IMR-90 (cell line): ENCODE measurements around the gene TTLL11. TPM values are rescaled to one million over a fixed set of nuclear protein-coding genes. Genes with fewer than 3 reads are reported as not detected.

Experiments
- ATAC-seq: fragments of 200-7000 bp; cut with Tn5 transposase; 2 replicates; pipeline ENCODE4 v1.9.1; 2020; ENCODE audit warnings: low read depth, mild to moderate bottlenecking, moderate library complexity
- BruUV-seq: library from RNA; stranded (reverse); fragments of 400-500 nt; replicated peaks from 2 replicates; lab custom pipeline; 2021; lab: Mats Ljungman, UMichigan
- CTCF ChIA-PET: fragments of 300-600 bp; formaldehyde crosslinking; extraction: SDS; loops from one replicate; lab custom pipeline; 2021; ENCODE audit warnings: antibody characterized with exemption; lab: Yijun Ruan, JAX
- POLR2A ChIA-PET: fragments of 300-600 bp; sonication (Branson Sonifier 250); formaldehyde crosslinking; loops from one replicate; lab custom pipeline; 2022; ENCODE audit warnings: antibody characterized with exemption; ENCODE audit not compliant: unreplicated experiment; lab: Charles Lee
- DNase-seq: peaks from one replicate; pipeline ENCODE4 v3.0.0; 2013
- H2AFZ ChIP-seq: replicated peaks from 2 replicates; pipeline ENCODE3; 2013; ENCODE audit warnings: low read length, mild to moderate bottlenecking; ENCODE audit not compliant: poor library complexity
- H2AK5ac ChIP-seq: 2 replicates; pipeline ENCODE4 v1.6.1; 2013; ENCODE audit warnings: low read depth, low read length, inconsistent platforms
- H2AK9ac ChIP-seq: replicated peaks from 2 replicates; pipeline ENCODE3; 2013; ENCODE audit warnings: mild to moderate bottlenecking, low read depth, low read length, moderate library complexity; ENCODE audit not compliant: poor library complexity
- H2BK120ac ChIP-seq: 2 replicates; pipeline ENCODE4 v1.6.1; 2013; ENCODE audit warnings: low read depth, low read length, inconsistent platforms
- H2BK15ac ChIP-seq: 3 replicates; pipeline ENCODE4 v1.6.1; 2013; ENCODE audit warnings: low read depth, low read length, inconsistent platforms
- H2BK20ac ChIP-seq: 2 replicates; pipeline ENCODE4 v1.6.1; 2013; ENCODE audit warnings: low read depth, mild to moderate bottlenecking, inconsistent platforms, low read length, moderate library complexity
- H2BK5ac ChIP-seq: 2 replicates; pipeline ENCODE4 v1.6.1; 2013; ENCODE audit warnings: mild to moderate bottlenecking, low read depth, low read length, inconsistent platforms; ENCODE audit not compliant: poor library complexity, severe bottlenecking
- H3K14ac ChIP-seq: replicated peaks from 2 replicates; pipeline ENCODE4 v1.6.1; 2013; ENCODE audit warnings: low read depth, low read length, inconsistent platforms
- H3K18ac ChIP-seq: 2 replicates; pipeline ENCODE4 v1.6.1; 2013; ENCODE audit warnings: low read depth, low read length, control low read depth
- H3K23ac ChIP-seq: 2 replicates; pipeline ENCODE4 v1.6.1; 2013; ENCODE audit warnings: low read depth, low read length, inconsistent platforms
- H3K27ac ChIP-seq: 2 replicates; pipeline ENCODE4 v1.5.1; 2013; ENCODE audit warnings: mild to moderate bottlenecking, control low read depth, low read length; ENCODE audit not compliant: insufficient read depth
- H3K27me3 ChIP-seq: 2 replicates; pipeline ENCODE4 v1.6.1; 2013; ENCODE audit warnings: low read length; ENCODE audit not compliant: control insufficient read depth, insufficient read depth
- H3K36me3 ChIP-seq: 2 replicates; pipeline ENCODE4 v1.6.1; 2013; ENCODE audit warnings: low read length, mixed read lengths; ENCODE audit not compliant: control insufficient read depth, insufficient read depth
- H3K4ac ChIP-seq: 2 replicates; pipeline ENCODE4 v1.6.1; 2013; ENCODE audit warnings: low read depth, low read length, inconsistent platforms
- H3K4me1 ChIP-seq: 2 replicates; pipeline ENCODE4 v1.6.1; 2013; ENCODE audit warnings: low read length, mixed read lengths; ENCODE audit not compliant: control insufficient read depth, insufficient read depth
- H3K4me2 ChIP-seq: 2 replicates; pipeline ENCODE4 v1.6.1; 2013; ENCODE audit warnings: low read depth, mild to moderate bottlenecking, control low read depth, low read length, moderate library complexity
- H3K4me3 ChIP-seq: 2 replicates; pipeline ENCODE4 v1.5.1; 2013; ENCODE audit warnings: low read depth, mild to moderate bottlenecking, control low read depth, low read length, moderate library complexity; ENCODE audit not compliant: insufficient read depth
- H3K56ac ChIP-seq: 2 replicates; pipeline ENCODE4 v1.6.1; 2013; ENCODE audit warnings: low read length, inconsistent platforms; ENCODE audit not compliant: insufficient read depth; ENCODE audit errors: extremely low read depth
- H3K79me1 ChIP-seq, 2 experiments: 2 replicates each; pipeline ENCODE4 v1.6.1; 2013; ENCODE audit warnings: low read length in 2 of 2, inconsistent platforms in 1 of 2, low read depth in 1 of 2
- H3K9ac ChIP-seq: 2 replicates; pipeline ENCODE4 v1.6.1; 2013; ENCODE audit warnings: low read depth, low read length, control low read depth
- H3K9me1 ChIP-seq: 2 replicates; pipeline ENCODE4 v1.6.1; 2013; ENCODE audit warnings: low read length, inconsistent platforms; ENCODE audit not compliant: insufficient read depth
- H3K9me3 ChIP-seq: 2 replicates; pipeline ENCODE4 v1.6.1; 2013; ENCODE audit warnings: low read length; ENCODE audit not compliant: control insufficient read depth, insufficient read depth
- H4K20me1 ChIP-seq: 2 replicates; pipeline ENCODE4 v1.6.1; 2013; ENCODE audit warnings: low read length, inconsistent platforms; ENCODE audit not compliant: insufficient read depth
- H4K5ac ChIP-seq: 2 replicates; pipeline ENCODE4 v1.6.1; 2013; ENCODE audit warnings: mild to moderate bottlenecking, low read depth, low read length, control low read depth
- H4K8ac ChIP-seq, 2 experiments: 2 replicates each; pipeline ENCODE4 v1.6.1; 2013; ENCODE audit warnings: low read depth in 2 of 2, low read length in 2 of 2, control low read depth in 1 of 2, inconsistent platforms in 1 of 2
- H4K91ac ChIP-seq: 2 replicates; pipeline ENCODE4 v1.6.1; 2013; ENCODE audit warnings: low read depth, low read length, inconsistent platforms; ENCODE audit not compliant: insufficient read depth
- BHLHE40 ChIP-seq: fragments of 150-350 bp; IDR thresholded peaks from 2 replicates; pipeline ENCODE4 v1.6.1; 2016; ENCODE audit warnings: mild to moderate bottlenecking, low read depth, low read length
- CEBPB ChIP-seq: IDR thresholded peaks from 2 replicates; pipeline ENCODE4 v1.6.1; 2012; ENCODE audit warnings: low read depth, low read length, improper control_type of control experiment
- CHD1 ChIP-seq: IDR thresholded peaks from 2 replicates; pipeline ENCODE4 v1.6.1; 2012; ENCODE audit warnings: low read depth, low read length, improper control_type of control experiment
- CTCF ChIP-seq: conservative IDR thresholded peaks from 2 replicates; pipeline ENCODE4 v1.5.1; 2012; ENCODE audit warnings: mild to moderate bottlenecking, low read depth, low read length, improper control_type of control experiment
- ELK1 ChIP-seq: fragments of 150-350 bp; IDR thresholded peaks from 2 replicates; pipeline ENCODE4 v1.6.1; 2016; ENCODE audit warnings: low read depth, mild to moderate bottlenecking, low read length, moderate library complexity, borderline replicate concordance
- FOS ChIP-seq: fragments of 150-350 bp; IDR thresholded peaks from 2 replicates; pipeline ENCODE4 v1.6.1; 2016; ENCODE audit warnings: low read depth, low read length
- MAFK ChIP-seq: IDR thresholded peaks from 2 replicates; pipeline ENCODE4 v1.6.1; 2012; ENCODE audit warnings: low read depth, low read length, improper control_type of control experiment
- MAZ ChIP-seq: IDR thresholded peaks from 2 replicates; pipeline ENCODE4 v1.6.1; 2012; ENCODE audit warnings: low read depth, mild to moderate bottlenecking, low read length, improper control_type of control experiment, moderate library complexity, borderline replicate concordance
- NFE2L2 ChIP-seq: fragments of 150-350 bp; IDR thresholded peaks from 2 replicates; pipeline ENCODE4 v1.6.1; 2016; ENCODE audit warnings: low read depth, mild to moderate bottlenecking, low read length
- POLR2A ChIP-seq: IDR thresholded peaks from 2 replicates; pipeline ENCODE4 v1.6.1; 2012; ENCODE audit warnings: mild to moderate bottlenecking, low read depth, low read length
- RAD21 ChIP-seq: IDR thresholded peaks from 2 replicates; pipeline ENCODE4 v1.6.1; 2012; ENCODE audit warnings: low read length, improper control_type of control experiment
- RCOR1 ChIP-seq: IDR thresholded peaks from 2 replicates; pipeline ENCODE4 v1.6.1; 2012; ENCODE audit warnings: mild to moderate bottlenecking, low read length, improper control_type of control experiment; ENCODE audit not compliant: insufficient replicate concordance
- RFX5 ChIP-seq: IDR thresholded peaks from 2 replicates; pipeline ENCODE4 v1.8.0; 2012; ENCODE audit warnings: low read depth, mild to moderate bottlenecking, low read length, moderate library complexity
- SMC3 ChIP-seq: fragments of 150-350 bp; IDR thresholded peaks from 2 replicates; pipeline ENCODE4 v1.6.1; 2016; ENCODE audit warnings: low read depth, mild to moderate bottlenecking, antibody characterized with exemption, low read length, moderate library complexity
- USF2 ChIP-seq: fragments of 150-350 bp; IDR thresholded peaks from 2 replicates; pipeline ENCODE4 v1.6.1; 2017; ENCODE audit warnings: mild to moderate bottlenecking, antibody characterized with exemption, low read length, low read depth
- WGBS, 2 experiments: methylation state at CpG; one replicate each; pipeline versions ENCODE4 v1.1.5 to v1.1.7; 2013; ENCODE audit warnings: missing lambda C conversion rate in 2 of 2; ENCODE audit not compliant: insufficient read length in 1 of 2; ENCODE audit errors: extremely low coverage in 2 of 2; 5-methylcytosine and 5-hydroxymethylcytosine counted together
- dilution Hi-C: fragments of 300-500 bp; cut with HindIII; formaldehyde crosslinking; loops from one replicate; pipeline ENCODE4 v1.14.3; 2018; ENCODE audit warnings: low sequenced_read_pairs; ENCODE audit not compliant: unreplicated experiment
- in situ Hi-C: fragments of 300-500 bp; cut with MboI; formaldehyde crosslinking; loops from 3 replicates; pipeline ENCODE4 v1.14.3; 2019; ENCODE audit warnings: low sequenced_read_pairs, inconsistent platforms, mixed read lengths
- intact Hi-C: fragments of 100-400 bp; cut with micrococcal nuclease; formaldehyde crosslinking; loops from 2 replicates; pipeline ENCODE4 v1.10.0; 2022
- polyA plus RNA-seq, 3 experiments: library from polyadenylated mRNA; depleted of rRNA; stranded (reverse); fragments of >200 nt; gene quantifications; 2 replicates each; pipeline ENCODE4 v1.2.3, GENCODE V29; 2012; ENCODE audit warnings: low replicate concordance in 1 of 3
- total RNA-seq: library from RNA; depleted of rRNA; stranded (reverse); fragments of >200 nt; gene quantifications from 2 replicates; pipeline ENCODE4 v1.2.3, GENCODE V29; 2012

The TTLL11 gene
- total and polyA plus RNA-seq, 2 of the 4 experiments (the other 2 are of a cell fraction): 2.0 to 4.6 TPM

- H4K8ac ChIP-seq: no peak overlapping the region
- H3K36me3 ChIP-seq: no peaks in the 10 kb centered on the region
- dilution Hi-C loops (no loop called here), intact Hi-C loops (no loop called here), in situ Hi-C loops (no loop called here)
- no TSS peak for BruUV-seq
- no peak overlapping the region for H2BK20ac ChIP-seq
- DNase-seq: no peak
- H3K27ac ChIP-seq: no peak overlapping the region
- H3K4me1 ChIP-seq: no peaks in the 10 kb centered on the region
- 100% methylated on average over 1 of the region's 13 CpGs; no CpG with 5 or more reads in 1 of the 2 experiments for WGBS, 2 experiments
- no peak overlapping the region for H3K56ac ChIP-seq
- H4K5ac ChIP-seq: no peak overlapping the region
- no peak overlapping the region for H3K4me2 ChIP-seq
- no peak overlapping the region for H3K14ac ChIP-seq
- CTCF ChIA-PET: interaction anchor here (0.6 to 1.0 kb wide), 2 partner anchors 11 to 1748 kb away, joined by 3 to 5 read pairs; no protein-coding TSS in a partner anchor
- no peak overlapping the region for H4K91ac ChIP-seq
- no peak overlapping the region for H2BK5ac ChIP-seq
- H2BK15ac ChIP-seq: no peak overlapping the region
- no peak overlapping the region for H2BK120ac ChIP-seq
- no peaks in the 10 kb centered on the region for H3K9me3 ChIP-seq
- no peak for ATAC-seq
- H2AK5ac ChIP-seq: no peak overlapping the region
- H3K23ac ChIP-seq: no peak overlapping the region
- no peaks in the 10 kb centered on the region for H3K79me1 ChIP-seq
- no peak overlapping the region for H3K4ac ChIP-seq
- no peaks in the 10 kb centered on the region for H4K20me1 ChIP-seq
- H2AK9ac ChIP-seq: no peak overlapping the region
- POLR2A ChIA-PET: no interaction called here
- H3K27me3 ChIP-seq: peaks cover 13% of the 10 kb centered on the region; the same call in 1 of the 2 replicates
- H3K4me3 ChIP-seq: no peak overlapping the region
- H3K18ac ChIP-seq: no peak overlapping the region
- TF ChIP-seq RFX5 (no peak), POLR2A (no peak), NFE2L2 (no peak), MAFK (no peak), MAZ (no peak), CHD1 (no peak), RAD21 (no peak), CEBPB (no peak), USF2 (no peak), FOS (no peak), CTCF (no peak), SMC3 (no peak), BHLHE40 (no peak), RCOR1 (no peak), ELK1 (no peak)
- H3K9ac ChIP-seq: no peak overlapping the region
- H2AFZ ChIP-seq: no peak overlapping the region
- H3K9me1 ChIP-seq: no peaks in the 10 kb centered on the region; the same call in 1 of the 2 replicates
Measured at GRCh38 chr9:121813519-121814210, 279.4 kb downstream of the TTLL11 start.
